HEK293 (cell line): Measurements from ENCODE around the gene ASIP.

ENCODE experiments used
- CTCF ChIP-seq: fragments of 450-650 bp; formaldehyde crosslinking; IDR thresholded peaks from 2 replicates; pipeline ENCODE4 v1.5.1; 2016; ENCODE audit warnings: missing biosample characterization, missing genetic modification characterization
- ZBTB20 ChIP-seq: fragments of 450-650 bp; formaldehyde crosslinking; IDR thresholded peaks from 2 replicates; pipeline ENCODE4 v1.5.1; 2016; ENCODE audit warnings: missing biosample characterization, missing genetic modification characterization

- TF ChIP-seq CTCF, result no peak
- TF ChIP-seq ZBTB20 (tag by site-specific recombination), result no peak
Measured at GRCh38 chr20:34315236-34315635, 74.0 kb downstream of the ASIP start.
